Cerebellar nuclear complex (tissue), 1 donor: ENCODE data around the gene TINCR.
"Not testable (repeated sequence)": the region's sequence is repeated elsewhere in the genome, so short reads cannot be mapped to it uniquely, and the experiment has no call there.

Experiments
- DNase-seq, 2 experiments: peaks; one replicate each; lab custom pipeline; 2025; lab: John Stamatoyannopoulos, UW

The TINCR gene

GRCh38 chr19:5558101-5558621, 9.6 kb downstream of the TINCR start:
- DNase-seq = no peak

DNA sequence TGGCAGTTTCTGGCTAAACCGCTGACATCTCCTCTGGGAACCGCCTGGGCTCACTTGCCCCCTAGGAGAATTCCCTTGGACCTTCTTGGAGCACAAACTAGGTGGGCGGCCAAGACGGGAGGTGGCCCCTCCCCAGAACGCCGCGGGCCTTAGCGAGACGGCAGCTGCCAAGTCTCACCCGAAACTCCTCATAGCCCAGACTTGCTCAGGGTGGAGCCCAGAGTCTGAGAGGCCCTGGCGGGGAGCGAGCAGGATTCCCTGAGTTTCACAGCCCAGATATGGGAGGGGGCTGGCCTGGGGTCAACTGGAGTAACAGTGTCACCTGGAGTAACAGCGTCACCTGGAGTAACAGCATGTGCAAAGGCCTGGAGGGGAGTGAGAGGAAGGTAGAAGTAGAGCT, 10.1 kb downstream of the TINCR start:
- no peak for DNase-seq

DNA sequence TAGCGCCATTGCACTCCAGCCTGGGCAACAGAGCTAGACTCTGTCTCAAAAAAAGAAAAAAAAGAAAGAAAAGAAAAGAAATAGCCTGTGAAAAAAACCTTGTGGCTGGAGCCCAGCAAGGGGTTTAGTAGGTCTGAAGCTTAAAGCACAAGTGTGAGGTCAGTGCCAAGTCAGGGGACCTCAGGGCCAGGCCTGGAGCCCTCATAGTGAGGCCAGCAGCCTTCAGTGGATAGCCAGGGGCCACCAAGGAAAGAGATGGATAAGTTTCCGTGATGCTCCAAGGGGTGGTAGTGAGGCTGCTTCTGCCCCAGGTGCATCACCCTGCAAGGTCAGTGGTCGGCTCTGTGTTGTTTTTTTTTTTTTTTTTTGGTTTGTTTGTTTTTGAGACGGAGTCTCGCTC, 12.9 kb downstream of the TINCR start:
- no peak for DNase-seq

DNA sequence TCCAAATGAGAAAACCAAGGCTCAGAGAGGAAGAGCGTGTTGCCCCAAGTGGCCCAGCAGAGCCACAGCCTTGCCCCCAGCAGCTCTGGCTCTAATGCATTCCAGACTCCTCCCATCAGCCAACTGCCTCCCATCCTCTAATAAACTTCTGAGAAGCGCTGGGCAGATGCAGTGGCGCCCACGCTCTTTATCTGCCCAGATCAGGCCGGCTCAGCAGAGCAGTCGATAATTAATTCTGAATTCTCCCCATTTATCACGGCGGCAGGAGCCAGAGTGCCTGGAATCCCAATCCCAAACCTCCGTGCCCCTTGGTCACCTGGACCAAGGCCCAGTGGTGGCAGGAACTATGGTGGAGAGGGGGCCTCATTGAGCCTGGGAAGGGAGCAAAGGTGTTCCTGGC, 13.9 kb downstream of the TINCR start:
- no peak for DNase-seq

GRCh38 chr19:5547881-5548280, 19.9 kb downstream of the TINCR start:
- DNase-seq = no peak

- DNase-seq = no peak
Observed at GRCh38 chr19:5545984-5546383, 21.8 kb downstream of the TINCR start.

GRCh38 chr19:5545051-5545450, 22.7 kb downstream of the TINCR start:
- no peak for DNase-seq

- DNase-seq = no peak
Observed at GRCh38 chr19:5542665-5543064, 25.1 kb downstream of the TINCR start.

GRCh38 chr19:5541456-5541855, 26.3 kb downstream of the TINCR start:
- DNase-seq = no peak

DNA sequence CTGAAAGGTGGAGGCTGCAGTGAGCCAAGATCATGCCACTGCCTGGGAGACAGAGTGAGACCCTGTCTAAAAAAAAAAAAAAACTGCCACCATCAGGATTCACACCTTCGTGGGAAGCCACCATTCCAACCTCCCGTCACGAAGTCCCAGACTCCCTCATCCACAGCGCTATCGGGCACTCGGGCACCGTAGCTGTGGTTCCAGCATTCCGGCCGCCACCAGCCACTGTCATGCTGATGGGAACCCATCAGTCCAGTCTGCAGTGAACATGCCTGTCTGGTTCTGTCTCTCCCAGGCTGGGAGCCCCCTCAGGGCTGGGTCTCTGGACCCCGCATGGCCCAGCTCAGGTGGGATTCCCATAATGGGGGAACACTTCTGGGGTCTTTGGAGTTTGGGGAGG, 27.5 kb downstream of the TINCR start:
- DNase-seq = no peak

DNA sequence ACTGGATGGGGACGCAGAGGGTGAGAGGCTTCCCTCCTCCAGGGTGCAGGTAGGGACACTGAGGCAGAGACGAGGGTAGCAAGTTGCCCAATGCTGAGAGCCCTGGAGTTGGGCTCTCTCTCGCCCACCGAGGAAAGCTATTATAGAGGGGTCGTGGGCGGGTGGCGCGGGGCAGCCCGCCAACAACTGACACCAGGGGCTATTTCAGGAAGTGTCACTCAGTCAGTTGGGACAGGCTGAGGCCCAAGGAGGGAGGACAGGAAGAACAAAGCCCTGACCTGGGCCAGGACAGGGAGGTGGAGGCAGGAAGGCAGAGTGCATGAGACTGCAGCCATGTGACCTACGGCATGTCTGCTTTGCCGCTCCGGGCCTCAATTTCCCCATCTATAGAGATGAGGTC, 29.9 kb downstream of the TINCR start:
- no peak for DNase-seq

- DNase-seq = not testable (repeated sequence)
Observed at GRCh38 chr19:5536982-5537579, 30.7 kb downstream of the TINCR start.

- no peak for DNase-seq
Observed at GRCh38 chr19:5536337-5536894, 31.3 kb downstream of the TINCR start.

GRCh38 chr19:5534787-5535586, 32.8 kb downstream of the TINCR start:
- no peak for DNase-seq

DNA sequence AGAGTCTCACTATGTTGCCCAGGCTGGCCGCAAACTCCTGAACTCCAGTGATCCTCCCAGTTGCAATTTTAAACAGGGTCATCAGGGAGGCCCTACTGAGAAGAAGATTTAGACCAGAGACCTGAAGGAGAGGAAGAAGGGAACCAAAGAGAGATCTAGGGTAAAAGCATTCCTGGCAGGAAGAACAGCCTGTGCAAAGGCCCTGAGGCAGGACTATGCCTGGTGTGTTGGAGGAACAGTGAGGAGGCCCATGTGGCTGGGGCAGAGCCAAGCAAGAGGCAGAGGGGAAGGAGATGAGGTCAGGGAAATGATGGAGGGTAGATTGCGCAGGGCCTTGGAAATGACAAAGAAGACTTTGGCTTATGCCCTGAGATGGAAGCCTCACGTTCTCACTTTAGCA, 34.5 kb downstream of the TINCR start:
- no peak for DNase-seq

DNA sequence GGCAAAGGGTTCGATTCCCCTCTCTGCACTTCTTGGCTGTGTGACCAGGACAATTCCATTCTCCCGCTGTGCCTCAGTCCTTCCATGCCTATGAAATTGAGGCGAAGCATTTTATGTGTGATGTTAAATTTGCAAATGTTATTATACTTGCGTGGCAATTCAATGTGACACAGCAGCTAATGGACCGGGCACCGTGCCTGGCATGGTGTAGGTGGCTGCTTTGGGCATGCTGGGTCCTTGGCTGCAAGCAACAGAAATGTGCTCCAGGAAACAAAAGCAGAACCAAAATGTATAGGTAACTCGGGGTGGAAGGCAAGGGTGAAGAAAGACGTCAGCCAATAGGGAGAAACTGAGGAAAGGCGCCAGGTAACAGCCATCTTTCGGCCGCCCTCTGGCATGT, 37.1 kb downstream of the TINCR start:
- no peak for DNase-seq

DNA sequence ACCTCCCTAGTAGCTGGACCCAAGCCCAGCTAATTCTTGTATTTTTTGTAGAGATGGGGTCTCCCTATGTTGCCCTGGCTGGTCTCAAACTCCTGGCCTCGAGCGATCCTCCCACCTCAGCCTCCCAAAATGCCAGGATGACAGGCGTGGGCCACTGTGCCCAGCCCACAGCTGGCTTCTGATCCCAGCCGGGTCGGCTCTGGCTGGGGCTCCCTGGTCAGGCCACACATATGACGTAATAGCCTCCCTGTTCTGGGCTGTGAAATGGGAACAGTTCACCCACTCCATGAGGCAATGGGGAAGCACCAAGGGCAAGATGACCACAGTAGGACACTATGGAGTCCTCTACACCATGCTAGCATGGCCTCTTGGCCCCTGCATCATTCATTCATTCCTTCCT, 41.1 kb downstream of the TINCR start:
- DNase-seq = no peak

DNA sequence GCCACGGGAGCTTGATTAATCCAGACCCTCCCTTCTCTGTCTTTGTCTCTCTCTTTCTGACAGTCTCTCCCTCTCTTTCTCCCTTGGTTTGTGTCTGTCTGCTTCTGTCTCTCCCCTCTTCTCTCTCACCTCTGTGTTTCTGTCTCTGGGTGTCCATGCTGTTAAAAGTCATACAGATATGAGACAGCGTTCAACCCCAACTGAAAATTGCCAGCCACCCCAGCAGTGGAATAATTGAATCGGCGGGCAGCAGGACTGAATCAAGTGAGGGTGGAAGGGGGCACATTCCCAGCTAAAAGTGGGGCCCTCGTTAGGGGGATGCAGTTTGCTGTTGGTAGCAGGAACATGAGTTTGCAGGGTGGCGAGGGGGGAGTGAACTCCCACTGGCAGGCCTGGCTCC, 43.7 kb downstream of the TINCR start:
- DNase-seq = no peak

- DNase-seq = no peak
Observed at GRCh38 chr19:5522106-5522505, 45.6 kb downstream of the TINCR start.

- DNase-seq = no peak
Observed at GRCh38 chr19:5520501-5520900, 47.3 kb downstream of the TINCR start.

GRCh38 chr19:5519076-5519475, 48.7 kb downstream of the TINCR start:
- DNase-seq = no peak

DNA sequence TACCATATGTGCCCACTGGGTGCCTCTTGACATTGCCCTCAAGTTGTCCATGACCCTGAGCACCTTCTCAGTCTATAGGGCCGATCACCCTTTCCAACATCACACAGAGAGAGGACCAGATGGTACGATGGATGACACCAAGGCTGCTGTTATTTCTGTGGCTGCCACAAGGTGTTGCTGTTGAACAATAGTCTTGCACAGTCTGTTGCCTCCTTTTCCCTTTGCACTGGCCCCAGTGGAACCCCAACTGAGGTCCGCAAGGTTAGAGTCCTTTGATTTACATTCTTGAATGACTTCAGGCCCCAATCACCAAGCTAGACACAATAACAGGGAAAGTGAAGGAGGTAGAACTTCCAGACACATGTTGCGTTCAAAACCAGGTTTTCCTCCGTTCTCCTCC, 52.0 kb downstream of the TINCR start:
- DNase-seq = no peak

GRCh38 chr19:5514001-5514400, 53.8 kb downstream of the TINCR start:
- DNase-seq = no peak
